Pericardium fibroblast (primary cell): ENCODE data around the gene COQ10B. TPM values are rescaled to one million over a fixed set of nuclear protein-coding genes. Genes with fewer than 3 reads are reported as not detected.

Source experiments
- total RNA-seq: library from RNA; depleted of rRNA; stranded (reverse); fragments of >200 nt; gene quantifications from 2 replicates; pipeline ENCODE4 v1.2.3, GENCODE V29; 2015

COQ10B gene
- 23.8 and 28.1 TPM in 2 replicates for total RNA-seq

DNA sequence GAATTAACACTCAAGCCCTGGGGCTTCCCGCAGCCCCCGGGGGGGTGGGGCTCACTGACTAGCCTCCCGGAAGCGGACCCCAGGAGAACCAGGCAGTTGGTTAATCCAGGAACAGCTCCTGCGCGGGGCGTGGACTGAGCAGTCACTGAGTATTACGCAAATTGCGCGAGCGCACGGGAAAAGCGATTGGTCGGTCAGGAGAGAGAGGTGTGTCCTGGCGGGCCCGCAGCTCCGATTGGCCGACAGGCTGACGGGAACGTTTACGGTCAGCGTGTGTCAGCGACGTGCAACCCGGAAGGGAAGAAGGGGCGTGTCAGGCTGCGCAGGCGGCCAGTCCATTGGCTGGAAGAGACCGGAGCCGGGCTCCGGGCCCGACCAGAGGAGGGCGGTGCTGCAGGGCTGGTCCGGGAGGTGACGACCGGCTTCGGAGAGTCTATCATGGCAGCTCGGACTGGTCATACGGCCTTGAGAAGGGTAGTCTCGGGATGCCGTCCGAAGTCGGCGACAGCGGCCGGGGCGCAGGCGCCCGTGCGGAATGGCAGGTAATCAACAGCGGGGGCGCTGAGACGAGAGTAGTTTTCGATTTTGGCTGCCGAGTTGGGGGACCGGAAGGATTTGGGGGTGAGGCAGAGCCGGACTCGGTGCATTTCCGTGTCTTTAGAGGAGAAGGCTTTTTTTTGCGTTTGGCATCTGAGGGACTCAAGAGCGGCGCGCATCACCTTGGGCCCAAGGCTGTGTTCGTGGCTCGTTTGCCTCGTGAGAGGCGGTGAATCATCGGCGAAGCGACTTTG lies at the start of gene COQ10B:
TSS of gene COQ10B (plus strand) at position 430 of the 791 bp plus-strand sequence. CDS start at position 439, 9 bp downstream.

GRCh38 chr2:197434541-197435513 lies 18.5 kb upstream of the COQ10B start, which contains the start of gene SF3B1:
SF3B1 (minus strand) TSS chr2:197435028; CDS start chr2:197434999, 29 bp downstream.

DNA sequence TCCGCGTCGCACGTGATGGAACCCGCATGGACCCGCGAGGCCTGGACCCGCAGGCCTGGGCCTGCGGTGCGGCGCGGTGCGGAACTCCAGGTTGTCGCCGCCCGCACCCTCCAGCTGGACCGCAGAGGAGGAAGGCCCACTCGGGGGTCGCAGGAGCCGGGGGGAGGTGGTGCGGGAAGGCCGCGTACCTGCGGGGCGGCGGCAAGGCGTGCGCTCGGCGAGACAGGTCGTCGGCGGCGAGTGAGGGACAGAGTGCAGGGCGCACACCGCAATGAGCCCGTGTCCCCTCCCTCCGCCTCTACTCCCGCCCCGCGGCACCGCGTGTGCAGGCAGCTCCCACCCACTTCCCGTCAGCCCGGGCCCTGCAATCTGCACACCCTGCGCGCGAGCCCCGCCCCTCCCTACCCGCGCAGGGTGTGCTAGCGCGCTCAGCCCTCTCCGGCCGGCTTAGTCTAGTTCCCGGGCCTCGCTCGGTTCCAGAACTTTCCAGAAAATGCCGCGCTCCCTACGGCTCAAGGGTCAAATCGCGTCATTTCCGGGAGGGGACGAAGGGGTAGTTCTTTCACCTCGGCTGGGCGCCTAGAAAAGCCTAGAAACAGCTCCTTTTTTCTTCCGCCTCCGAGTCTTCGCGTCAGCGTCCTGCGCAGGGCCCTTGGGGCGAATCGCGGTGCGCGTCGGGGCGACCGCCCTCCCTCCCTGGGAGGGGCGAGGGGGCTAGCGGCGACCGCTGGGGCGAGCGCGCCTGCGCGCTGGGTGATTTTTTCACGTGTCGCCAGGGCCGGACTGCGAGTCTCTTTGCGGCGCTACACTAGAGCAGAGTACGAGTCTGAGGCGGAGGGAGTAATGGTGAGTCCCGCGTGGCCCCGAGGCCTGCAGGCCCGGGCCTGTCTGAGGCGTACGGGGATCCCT lies 46.5 kb downstream of the COQ10B start, which contains the start of the genes HSPD1 and HSPE1:
TSS of gene HSPD1 (minus strand) at position 247 of the 909 bp plus-strand sequence. CDS start 992 bp downstream, outside the sequence.
TSS of gene HSPE1 (plus strand) at position 786 of the 909 bp plus-strand sequence. CDS start at position 844, 58 bp downstream.

DNA sequence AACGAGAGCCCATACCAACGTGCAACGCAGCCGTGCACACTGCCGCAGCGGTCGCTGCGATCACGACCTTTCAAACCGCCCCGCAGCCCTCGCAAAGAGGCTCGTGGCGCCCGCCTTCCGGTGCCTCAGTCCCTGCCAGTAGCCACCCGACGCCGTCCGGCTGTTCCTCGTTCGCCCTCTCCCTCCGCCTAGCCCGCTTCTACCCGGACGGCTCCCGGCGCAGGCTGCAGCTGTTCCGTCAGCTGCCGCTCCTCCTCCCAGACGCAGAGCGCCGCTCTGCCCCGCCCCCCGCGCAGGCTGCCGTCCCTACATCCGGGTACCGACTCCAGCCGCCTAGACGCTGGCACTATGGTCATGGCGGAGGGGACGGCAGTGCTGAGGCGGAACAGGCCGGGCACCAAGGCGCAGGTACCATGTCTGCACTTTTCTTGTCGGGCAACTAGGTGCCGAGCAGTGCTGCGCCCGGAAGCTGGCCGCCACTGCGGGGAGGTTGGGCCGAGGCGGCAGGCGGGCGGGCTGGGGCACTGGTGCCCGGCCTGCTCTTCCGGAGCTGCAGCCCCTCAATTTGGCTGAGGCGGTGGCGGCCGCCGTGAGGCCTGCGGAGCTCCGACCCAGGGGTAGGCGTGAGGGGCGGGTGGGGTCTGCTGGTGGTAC lies 62.5 kb downstream of the COQ10B start, which contains the start of gene MOB4:
TSS of gene MOB4 (plus strand) at position 328 of the 654 bp plus-strand sequence. CDS start at position 349, 21 bp downstream.

Other genes with a start within 250 kb of the COQ10B start
- gene ANKRD44, start 142.8 kb upstream of the COQ10B start, total RNA-seq: 3.1 and 7.1 TPM in 2 replicates
- gene SF3B1, start 18.5 kb upstream of the COQ10B start, total RNA-seq: 100 and 131 TPM in 2 replicates
- gene HSPD1, start 46.3 kb downstream of the COQ10B start, total RNA-seq: 124 TPM in 2 replicates
- 90.8 and 92.7 TPM in 2 replicates for gene HSPE1, start 46.8 kb downstream of the COQ10B start, total RNA-seq
- 7.8 and 34.2 TPM in 2 replicates for gene MOB4, start 62.5 kb downstream of the COQ10B start, total RNA-seq
- 9.8 and 23.0 TPM in 2 replicates for gene RFTN2, start 222.0 kb downstream of the COQ10B start, total RNA-seq